Activated naive CD8-positive, alpha-beta T cell treated with anti-CD3 and anti-CD28 coated beads for 36 hours (primary cell): ENCODE results near the gene CREBBP. TPM values are rescaled to one million over a fixed set of nuclear protein-coding genes. Genes with fewer than 3 reads are reported as not detected.

Experiments
- DNase-seq: peaks from one replicate; pipeline ENCODE4 v3.0.0; 2021
- H3K27ac Mint-ChIP-seq: one replicate; pipeline ENCODE4 v1.8.0; 2022; ENCODE audit warnings: mild to moderate bottlenecking, moderate library complexity, mixed read lengths
- H3K27me3 Mint-ChIP-seq: one replicate; pipeline ENCODE4 v1.8.0; 2022; ENCODE audit warnings: mild to moderate bottlenecking, mixed read lengths
- H3K36me3 Mint-ChIP-seq: one replicate; pipeline ENCODE4 v1.8.0; 2021; ENCODE audit warnings: mild to moderate bottlenecking, mixed read lengths
- H3K4me1 Mint-ChIP-seq: one replicate; pipeline ENCODE4 v1.8.0; 2021; ENCODE audit warnings: mixed read lengths
- H3K4me3 Mint-ChIP-seq: one replicate; pipeline ENCODE4 v1.8.0; 2022; ENCODE audit warnings: mild to moderate bottlenecking, moderate library complexity, mixed read lengths
- H3K9me3 Mint-ChIP-seq: one replicate; pipeline ENCODE4 v1.8.0; 2022; ENCODE audit warnings: mixed read lengths
- total RNA-seq, 2 experiments: library from RNA; stranded (reverse); gene quantifications; one replicate each; pipeline ENCODE4 v1.2.3, GENCODE V29; 2021

CREBBP gene
- total RNA-seq, 2 experiments from 2014 or later, result 30.1 to 32.7 TPM

DNA sequence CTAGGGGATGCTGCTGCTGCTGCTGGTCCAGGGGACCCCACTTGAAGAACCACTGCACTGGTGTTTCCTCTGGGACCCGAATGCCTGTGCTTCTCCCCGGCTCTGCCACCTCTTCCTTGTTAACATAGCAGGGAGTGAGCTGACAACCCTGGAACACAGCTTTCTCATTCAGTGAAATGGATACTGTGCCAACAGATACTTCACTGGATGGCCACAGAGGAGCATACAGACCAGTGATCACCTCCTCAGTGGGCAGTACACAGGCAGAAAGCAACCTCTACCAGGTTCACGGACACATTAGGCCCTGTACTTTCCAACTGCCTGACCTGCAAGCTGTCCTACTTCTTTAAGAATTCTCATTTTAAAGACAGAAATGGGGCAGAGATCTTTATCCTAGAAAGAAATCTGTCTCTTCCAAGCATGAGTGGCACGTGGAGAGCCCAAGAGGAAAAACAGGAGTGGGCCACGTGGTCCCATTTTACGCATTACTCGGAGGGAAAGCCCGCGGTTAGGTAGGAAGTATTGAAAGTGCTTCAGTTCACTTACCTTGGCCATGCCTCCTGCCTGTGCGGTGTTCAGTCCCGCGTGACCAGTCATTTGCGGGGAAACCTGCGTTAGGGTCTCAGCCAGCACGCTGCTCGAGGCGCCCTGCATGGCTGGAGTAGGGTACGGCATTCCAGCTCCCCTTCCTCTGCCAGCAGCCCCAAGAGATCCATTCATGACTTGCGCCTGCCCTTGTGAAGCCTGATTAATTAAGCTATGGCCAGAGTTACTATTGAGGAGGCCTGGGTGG is 30.6 kb downstream of the CREBBP start:
- no peak for DNase-seq
- no peak overlapping the region for H3K27ac Mint-ChIP-seq
- H3K36me3 Mint-ChIP-seq, result peaks cover 9% of the 10 kb centered on the region
- no peak overlapping the region for H3K4me3 Mint-ChIP-seq
- H3K4me1 Mint-ChIP-seq, result peaks cover 39% of the 10 kb centered on the region
- no peaks in the 10 kb centered on the region for H3K27me3 Mint-ChIP-seq
- no peaks in the 10 kb centered on the region for H3K9me3 Mint-ChIP-seq

DNA sequence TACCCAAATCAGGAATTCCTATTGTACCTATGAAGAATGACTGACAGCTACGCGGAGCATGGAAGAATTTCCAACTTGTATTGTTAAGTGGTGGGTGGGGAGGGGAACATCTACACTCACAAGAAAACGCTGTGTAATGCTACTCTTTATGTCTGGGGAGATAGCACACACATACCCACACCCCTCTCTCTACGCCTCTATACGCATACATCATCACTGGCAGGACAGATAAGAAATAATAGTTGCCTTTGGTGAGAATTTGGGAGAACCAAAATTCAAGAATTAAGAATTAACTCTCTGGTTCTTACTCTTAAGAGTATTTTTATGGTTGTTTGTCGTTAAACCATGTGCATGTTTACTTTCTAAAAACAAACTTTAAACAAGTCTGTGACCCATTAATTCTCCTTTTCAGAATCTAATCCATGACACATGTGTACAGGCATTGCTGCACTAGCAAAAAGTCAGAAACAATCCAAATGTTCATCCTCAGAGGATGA is 33.9 kb downstream of the CREBBP start:
- no peak for DNase-seq
- peaks cover 34% of the 10 kb centered on the region for H3K4me1 Mint-ChIP-seq
- peaks cover 9% of the 10 kb centered on the region for H3K36me3 Mint-ChIP-seq
- H3K9me3 Mint-ChIP-seq, result no peaks in the 10 kb centered on the region
- H3K27ac Mint-ChIP-seq, result no peak overlapping the region
- H3K4me3 Mint-ChIP-seq, result no peak overlapping the region
- no peaks in the 10 kb centered on the region for H3K27me3 Mint-ChIP-seq

DNA sequence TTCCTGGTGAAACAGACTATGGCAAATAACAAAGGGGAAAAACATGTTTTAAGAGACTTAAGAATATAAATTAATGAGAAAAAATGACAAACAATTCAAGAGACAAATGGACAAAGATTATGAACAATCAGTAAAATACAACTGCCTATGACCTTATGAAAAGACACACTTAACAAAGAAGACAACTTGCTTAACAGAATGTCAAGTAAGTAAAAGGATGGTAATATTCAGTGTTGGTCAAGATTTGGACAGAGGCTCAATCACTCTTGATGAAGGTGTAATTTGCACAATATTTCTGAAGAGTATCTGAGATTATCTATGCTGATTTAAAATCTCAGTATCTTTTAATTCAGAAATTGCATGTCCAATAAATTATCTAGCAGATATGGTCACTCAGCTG is 34.4 kb downstream of the CREBBP start:
- H3K27me3 Mint-ChIP-seq, result no peaks in the 10 kb centered on the region
- DNase-seq, result no peak
- H3K4me3 Mint-ChIP-seq, result no peak overlapping the region
- H3K27ac Mint-ChIP-seq, result no peak overlapping the region
- peaks cover 34% of the 10 kb centered on the region for H3K4me1 Mint-ChIP-seq
- H3K36me3 Mint-ChIP-seq, result peaks cover 9% of the 10 kb centered on the region
- H3K9me3 Mint-ChIP-seq, result no peaks in the 10 kb centered on the region

DNA sequence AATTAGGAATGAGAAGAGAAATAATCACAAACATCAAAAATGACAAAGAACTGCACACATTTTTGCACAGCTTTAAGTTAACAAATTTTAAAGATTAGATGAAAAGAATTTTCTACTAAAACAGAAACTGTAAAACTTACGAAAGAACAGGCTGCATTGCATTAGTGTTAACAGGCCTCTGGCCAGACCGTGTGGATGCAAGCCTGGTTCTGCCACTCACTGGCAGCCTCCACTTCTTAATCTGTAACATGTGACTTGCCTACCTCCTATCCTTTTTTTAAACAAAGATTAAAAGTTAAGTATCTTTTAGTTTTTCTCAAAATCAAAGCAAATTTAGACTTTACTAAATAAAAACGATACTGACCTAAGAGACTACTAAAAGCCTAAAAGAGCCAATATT is 37.5 kb downstream of the CREBBP start:
- H3K36me3 Mint-ChIP-seq, result peaks cover 7% of the 10 kb centered on the region
- H3K9me3 Mint-ChIP-seq, result no peaks in the 10 kb centered on the region
- H3K27me3 Mint-ChIP-seq, result no peaks in the 10 kb centered on the region
- H3K4me1 Mint-ChIP-seq, result peaks cover 46% of the 10 kb centered on the region
- no peak overlapping the region for H3K4me3 Mint-ChIP-seq
- DNase-seq, result no peak
- no peak overlapping the region for H3K27ac Mint-ChIP-seq

DNA sequence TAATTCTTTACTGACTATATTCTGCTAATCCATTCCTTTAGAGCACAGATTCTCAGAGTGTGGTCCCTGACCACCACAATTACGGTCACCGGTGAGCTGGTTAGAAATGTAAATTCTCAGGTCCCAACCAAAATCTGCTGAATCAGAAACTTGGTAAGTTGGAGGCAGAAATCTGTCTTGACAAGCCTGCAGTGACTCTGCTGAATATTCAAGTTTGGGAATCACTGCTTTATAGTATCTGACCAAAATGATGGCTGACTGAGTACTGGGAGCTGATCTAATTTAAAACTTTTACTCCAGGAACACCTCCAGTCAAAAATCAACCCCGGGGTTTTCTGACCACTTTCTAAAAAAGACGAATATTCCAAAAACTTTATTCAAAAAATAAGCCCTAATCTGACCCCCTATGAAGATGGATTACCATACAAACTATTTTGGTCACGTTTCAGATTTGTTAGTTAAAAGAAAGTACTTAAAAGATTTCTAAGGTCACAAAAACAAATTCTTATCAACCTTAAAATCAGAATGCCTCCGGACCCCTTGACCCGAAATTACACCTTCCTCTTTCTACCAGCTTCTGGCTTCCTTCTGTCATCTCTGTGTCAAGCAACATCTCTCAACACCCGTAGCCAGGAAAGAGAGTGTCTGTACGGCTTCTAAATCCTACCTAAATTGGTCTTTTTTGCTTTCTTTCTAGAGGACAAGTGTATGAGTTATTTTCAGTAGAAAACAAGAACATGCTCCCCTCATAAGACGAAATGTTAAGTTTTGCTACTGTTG is 38.6 kb downstream of the CREBBP start:
- no peak for DNase-seq
- H3K27me3 Mint-ChIP-seq, result no peaks in the 10 kb centered on the region
- peaks cover 43% of the 10 kb centered on the region for H3K4me1 Mint-ChIP-seq
- H3K36me3 Mint-ChIP-seq, result peaks cover 8% of the 10 kb centered on the region
- no peak overlapping the region for H3K4me3 Mint-ChIP-seq
- no peak overlapping the region for H3K27ac Mint-ChIP-seq
- no peaks in the 10 kb centered on the region for H3K9me3 Mint-ChIP-seq

DNA sequence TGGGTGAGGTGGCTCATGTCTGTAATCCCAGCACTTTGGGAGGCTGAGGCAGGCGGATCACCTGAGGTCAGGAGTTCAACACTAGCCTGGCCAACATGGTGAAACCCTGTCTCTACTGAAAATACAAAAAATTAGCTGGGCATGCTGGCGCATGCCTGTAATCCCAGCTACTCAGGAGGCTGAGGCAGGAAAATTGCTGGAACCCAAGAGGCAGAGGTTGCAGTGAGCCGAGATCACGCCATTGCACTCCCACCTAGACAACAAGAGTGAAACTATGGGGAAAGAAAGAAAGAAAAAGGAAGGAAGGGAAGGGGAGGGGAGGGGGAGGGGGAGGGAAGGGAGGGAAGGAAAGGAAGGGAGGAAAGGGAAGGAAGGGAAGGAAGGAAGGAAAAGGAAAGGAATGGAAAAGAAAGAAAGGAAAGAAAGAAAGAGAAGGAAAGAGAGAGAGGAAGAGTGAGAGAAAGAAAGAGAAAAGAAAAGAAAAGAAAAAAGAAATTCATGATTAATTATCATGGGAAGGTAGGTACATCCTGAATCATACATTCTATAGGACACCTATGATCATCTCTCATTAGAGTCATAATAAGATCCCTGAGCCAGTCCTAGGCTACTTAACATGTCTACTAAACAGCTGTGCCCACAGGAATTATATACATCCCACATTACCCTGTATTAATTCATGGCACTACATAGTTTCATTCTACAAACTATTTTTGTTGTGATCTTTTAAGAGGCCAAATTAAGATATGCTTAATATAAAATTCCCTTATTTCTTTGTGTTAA is 40.9 kb downstream of the CREBBP start:
- Mint-ChIP-seq H3K4me1 (peaks cover 29% of the 10 kb centered on the region), H3K27me3 (no peaks in the 10 kb centered on the region), H3K4me3 (no peak overlapping the region), H3K27ac (no peak overlapping the region), H3K9me3 (no peaks in the 10 kb centered on the region), H3K36me3 (peaks cover 8% of the 10 kb centered on the region)
- DNase-seq, result no peak

DNA sequence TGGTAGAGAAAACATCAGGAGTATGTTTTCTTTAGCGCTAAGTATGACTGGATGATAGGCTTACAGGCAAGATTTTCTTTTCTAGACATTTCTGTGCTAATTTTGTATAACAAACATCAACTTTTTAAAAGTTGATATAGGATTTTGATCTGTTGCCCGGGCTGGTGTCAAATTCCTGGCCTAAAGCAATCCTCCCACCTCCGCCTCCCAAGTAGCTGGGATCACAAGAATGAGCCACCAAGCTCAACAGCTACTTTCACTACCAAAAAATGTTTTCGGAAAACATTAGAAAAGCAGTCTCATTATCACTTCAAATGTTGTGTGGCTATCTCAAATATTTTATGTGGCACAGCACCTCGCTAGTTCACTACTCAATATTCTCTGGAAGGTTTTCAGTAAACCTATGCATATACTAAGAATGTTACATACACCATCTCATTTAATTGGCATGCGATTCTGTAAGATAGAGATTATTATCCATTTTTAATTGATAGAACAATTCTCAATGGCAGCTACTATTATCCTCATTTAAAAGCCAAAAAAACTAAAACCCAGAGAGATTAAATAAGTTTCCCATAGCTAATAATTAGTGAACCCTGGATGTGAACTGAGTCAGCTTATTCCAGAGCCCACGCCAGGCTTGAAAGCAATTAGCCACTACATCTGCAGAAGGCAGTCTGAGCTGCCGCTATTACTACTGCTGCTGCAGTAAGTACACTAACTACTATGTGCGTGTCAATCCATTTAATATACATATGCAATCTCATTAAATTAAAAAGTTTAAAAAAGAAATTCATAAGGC is 41.7 kb downstream of the CREBBP start:
- Mint-ChIP-seq H3K4me3 (no peak overlapping the region), H3K27me3 (no peaks in the 10 kb centered on the region), H3K9me3 (no peaks in the 10 kb centered on the region), H3K4me1 (peaks cover 30% of the 10 kb centered on the region), H3K36me3 (peaks cover 16% of the 10 kb centered on the region), H3K27ac (peak overlapping the region; percentile 16)
- no peak for DNase-seq

DNA sequence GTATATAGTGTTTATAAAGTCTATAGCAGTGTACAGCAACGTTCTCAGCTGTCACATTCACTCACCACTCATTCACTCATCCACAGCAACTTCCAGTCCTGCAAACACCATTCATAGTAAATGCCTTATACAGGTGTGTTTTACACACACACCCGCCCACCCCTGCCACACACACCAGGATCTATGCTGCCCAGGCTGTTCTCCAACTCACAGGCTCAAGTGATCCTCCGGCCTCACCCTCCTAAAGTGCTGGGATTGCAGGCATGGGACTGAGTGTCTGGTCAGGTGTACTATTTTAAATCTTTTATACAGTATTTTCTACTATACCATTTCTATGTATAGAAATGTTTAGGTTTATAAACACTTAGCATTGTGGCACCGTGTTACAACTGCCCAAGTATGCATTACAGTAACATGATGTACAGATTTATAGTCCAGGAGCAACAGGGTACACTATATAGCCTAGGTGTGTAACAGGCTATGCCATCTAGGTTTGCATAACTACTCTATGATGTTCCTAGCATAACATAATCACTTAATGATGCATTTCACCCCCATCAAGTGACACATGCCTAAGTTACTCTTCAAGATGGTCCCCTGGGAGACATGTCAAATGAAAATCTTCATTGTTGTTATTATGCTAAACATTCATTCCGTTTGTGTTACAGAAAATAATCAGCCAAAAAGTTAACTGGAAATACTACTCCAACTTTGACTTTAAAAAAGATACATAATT is 42.5 kb downstream of the CREBBP start:
- DNase-seq, result no peak
- Mint-ChIP-seq H3K36me3 (peaks cover 24% of the 10 kb centered on the region), H3K9me3 (no peaks in the 10 kb centered on the region), H3K27me3 (no peaks in the 10 kb centered on the region), H3K27ac (no peak overlapping the region), H3K4me3 (no peak overlapping the region), H3K4me1 (peaks cover 24% of the 10 kb centered on the region)

DNA sequence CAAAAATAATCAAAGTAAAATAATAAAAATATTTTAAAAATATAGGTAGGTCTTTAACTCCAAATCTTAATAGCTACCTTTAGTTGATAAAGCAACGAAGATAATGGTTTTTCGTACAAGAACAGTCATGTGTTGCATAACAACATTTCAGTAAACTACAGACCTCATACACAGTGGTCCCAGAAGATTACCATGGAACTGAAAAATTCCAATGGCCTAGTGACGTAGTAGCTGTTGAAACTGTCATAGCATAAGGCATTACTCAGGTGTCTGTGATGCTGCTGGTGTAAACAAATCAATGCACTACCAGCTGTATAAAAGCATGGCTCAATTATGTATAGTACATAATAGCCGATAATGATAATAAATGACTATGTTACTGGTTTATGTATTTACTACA is 43.9 kb downstream of the CREBBP start:
- H3K4me1 Mint-ChIP-seq, result peaks cover 22% of the 10 kb centered on the region

DNA sequence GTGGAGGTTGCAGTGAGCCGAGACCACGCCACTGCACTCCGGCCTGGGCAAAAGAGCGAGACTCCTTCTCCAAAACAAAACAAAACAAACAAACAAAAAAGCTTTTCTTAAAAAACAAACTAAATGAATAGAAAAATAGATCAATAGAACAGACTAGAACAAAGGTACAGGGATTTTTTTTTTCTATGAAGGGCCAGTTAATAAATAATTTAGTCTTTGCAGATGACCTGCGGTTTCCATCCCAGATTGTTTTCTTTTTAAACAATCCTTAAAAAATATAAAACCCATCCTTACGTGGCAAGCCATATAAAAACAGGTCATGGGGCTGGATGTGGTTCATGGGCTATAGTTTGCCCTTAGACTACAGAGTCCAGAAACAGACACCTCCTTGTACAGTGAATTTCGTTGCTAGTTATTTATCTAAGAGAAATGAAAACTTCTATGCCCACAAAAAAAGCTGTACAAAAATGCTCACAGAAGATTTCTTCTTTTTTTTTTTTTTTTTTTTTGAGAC is 45.4 kb downstream of the CREBBP start:
- Mint-ChIP-seq H3K4me1 (peaks cover 18% of the 10 kb centered on the region), H3K4me3 (no peak overlapping the region), H3K27me3 (no peaks in the 10 kb centered on the region), H3K27ac (no peak overlapping the region), H3K9me3 (peaks cover 8% of the 10 kb centered on the region), H3K36me3 (peaks cover 45% of the 10 kb centered on the region)
- no peak for DNase-seq

More for the DNA sequence above, 43.9 kb downstream of the CREBBP start:
- Mint-ChIP-seq H3K4me3 (no peak overlapping the region), H3K27ac (no peak overlapping the region), H3K27me3 (no peaks in the 10 kb centered on the region), H3K36me3 (peaks cover 37% of the 10 kb centered on the region), H3K9me3 (peaks cover 5% of the 10 kb centered on the region)
- DNase-seq, result no peak

DNA sequence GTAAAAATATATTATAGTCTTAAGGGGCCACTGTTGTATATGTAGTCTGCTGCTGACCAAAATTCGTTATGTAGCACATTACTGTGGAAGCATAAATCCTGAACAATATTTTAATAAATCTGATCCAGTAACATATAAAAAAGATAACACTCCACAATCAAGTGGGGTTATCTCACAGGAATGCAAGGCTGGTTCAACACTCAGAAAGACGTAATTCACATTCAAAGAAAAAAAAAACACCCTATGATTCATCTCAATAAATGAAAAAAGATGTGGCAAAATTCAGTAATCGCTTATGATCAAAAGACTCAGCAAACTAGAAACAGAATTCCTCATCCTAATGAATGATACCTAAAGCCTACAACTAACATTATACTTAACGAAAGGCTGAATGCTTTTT is 47.8 kb downstream of the CREBBP start:
- Mint-ChIP-seq H3K27me3 (no peaks in the 10 kb centered on the region), H3K4me3 (no peak overlapping the region), H3K4me1 (peaks cover 18% of the 10 kb centered on the region), H3K36me3 (peaks cover 50% of the 10 kb centered on the region), H3K9me3 (peaks cover 8% of the 10 kb centered on the region), H3K27ac (no peak overlapping the region)
- DNase-seq, result no peak

DNA sequence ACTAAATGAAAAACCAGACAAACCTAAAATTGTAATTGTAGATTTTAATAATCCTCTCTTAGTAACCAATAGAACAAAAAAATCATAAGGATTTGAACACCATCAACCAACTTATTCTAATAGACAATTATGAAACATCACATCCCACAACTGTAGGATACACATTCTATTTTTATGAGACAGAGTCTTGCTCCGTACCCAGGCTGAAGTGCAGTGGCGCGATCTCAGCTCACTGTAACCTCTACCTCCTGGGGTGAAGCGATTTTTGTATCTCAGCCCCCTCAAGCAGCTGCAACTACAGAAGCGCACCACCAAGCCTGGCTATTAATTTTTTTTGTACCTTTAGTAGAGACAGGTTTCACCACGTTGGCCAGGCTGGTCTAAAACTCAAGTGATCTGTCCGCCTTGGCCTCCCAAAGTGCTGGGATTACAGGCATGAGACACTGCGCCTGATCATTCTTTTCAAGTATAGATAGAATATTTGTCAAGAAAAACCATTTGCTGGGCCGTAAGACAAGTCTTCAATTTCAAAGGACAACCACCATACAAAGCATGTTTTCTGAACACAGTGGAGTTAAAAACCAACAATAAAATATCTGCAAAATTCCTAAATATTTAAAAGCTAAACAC is 49.8 kb downstream of the CREBBP start:
- H3K27ac Mint-ChIP-seq, result no peak overlapping the region
- no peak for DNase-seq
- H3K27me3 Mint-ChIP-seq, result no peaks in the 10 kb centered on the region
- peaks cover 32% of the 10 kb centered on the region for H3K4me1 Mint-ChIP-seq
- peaks cover 51% of the 10 kb centered on the region for H3K36me3 Mint-ChIP-seq
- H3K9me3 Mint-ChIP-seq, result peaks cover 8% of the 10 kb centered on the region
- H3K4me3 Mint-ChIP-seq, result no peak overlapping the region
